ENCODE measurements around the gene SERINC4. TPM values are rescaled to one million over a fixed set of nuclear protein-coding genes. Genes with fewer than 3 reads are reported as not detected.

The SERINC4 gene
- total and polyA plus RNA-seq, 10 of the 15 experiments (the other 5 are each of a cell fraction or from before 2014, with no cell fraction given) = 0.06 to 0.96 (median 0.26) TPM; not detected in 1

DNA sequence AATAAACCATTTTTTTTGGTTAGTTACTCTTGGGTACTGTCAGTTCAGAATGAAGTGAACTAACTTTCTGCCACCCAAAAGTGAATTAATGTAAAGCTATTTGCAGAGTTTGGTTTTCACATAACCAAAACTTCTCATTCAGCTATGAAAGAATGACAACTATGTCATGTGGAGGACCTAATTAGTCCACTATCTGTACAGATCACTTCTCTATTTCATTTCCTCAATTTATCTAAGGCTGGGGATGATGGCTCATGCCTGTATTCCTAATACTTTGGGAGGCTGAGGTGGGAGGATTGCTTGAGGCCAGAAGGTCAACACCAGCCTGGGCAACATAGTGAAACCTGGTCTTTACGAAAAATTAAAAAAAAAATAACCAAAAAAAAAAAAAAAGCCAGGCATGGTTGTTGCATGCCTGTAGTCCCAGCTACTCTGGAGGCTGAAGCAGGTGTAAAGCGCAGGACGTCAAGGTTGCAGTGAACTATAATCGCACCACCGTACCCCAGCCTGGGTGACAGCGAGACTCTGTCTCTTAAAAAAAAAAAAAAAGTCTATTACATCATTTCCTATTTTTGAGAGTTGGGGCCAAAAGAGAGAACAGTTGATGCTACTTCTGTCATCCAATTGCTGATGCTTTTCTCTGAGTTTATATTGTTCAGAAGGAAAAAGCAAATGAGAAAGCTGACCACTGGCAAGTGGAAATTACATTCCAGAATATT, 9.1 kb upstream of the SERINC4 start (continued):
- TF ChIP-seq PAX8 (IDR thresholded peaks at IDR 0.05) (no peak), NFYA (IDR thresholded peaks at IDR 0.05; ENCODE audit: borderline replicate concordance, low read depth, low read length) (no peak), KLF5 (IDR thresholded peaks at IDR 0.05; ENCODE audit: partially characterized antibody) (no peak), TCF7 (IDR thresholded peaks at IDR 0.05; ENCODE audit: borderline replicate concordance) (no peak), SUPT20H (IDR thresholded peaks at IDR 0.05; ENCODE audit: borderline replicate concordance, control insufficient read depth, low read depth, low read length) (no peak), STAT1 (conservative IDR thresholded peaks at IDR 0.05) (no peak), TAF1 (IDR thresholded peaks at IDR 0.05; ENCODE audit: borderline replicate concordance, low read depth, low read length) (no peak), CBX3 (IDR thresholded peaks at IDR 0.05; ENCODE audit: borderline replicate concordance, low read depth) (no peak), SREBF2 (IDR thresholded peaks at IDR 0.05; ENCODE audit: low read length) (no peak), FOS (IDR thresholded peaks at IDR 0.05; ENCODE audit: borderline replicate concordance, extremely low read depth, insufficient read length) (no peak)
- TF ChIP-seq, protein P1, sequence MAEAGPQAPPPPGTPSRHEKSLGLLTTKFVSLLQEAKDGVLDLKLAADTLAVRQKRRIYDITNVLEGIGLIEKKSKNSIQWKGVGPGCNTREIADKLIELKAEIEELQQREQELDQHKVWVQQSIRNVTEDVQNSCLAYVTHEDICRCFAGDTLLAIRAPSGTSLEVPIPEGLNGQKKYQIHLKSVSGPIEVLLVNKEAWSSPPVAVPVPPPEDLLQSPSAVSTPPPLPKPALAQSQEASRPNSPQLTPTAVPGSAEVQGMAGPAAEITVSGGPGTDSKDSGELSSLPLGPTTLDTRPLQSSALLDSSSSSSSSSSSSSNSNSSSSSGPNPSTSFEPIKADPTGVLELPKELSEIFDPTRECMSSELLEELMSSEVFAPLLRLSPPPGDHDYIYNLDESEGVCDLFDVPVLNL (IDR thresholded peaks at IDR 0.05; ENCODE audit: low read depth, low read length) = no peak
- TF ChIP-seq, protein P2, sequence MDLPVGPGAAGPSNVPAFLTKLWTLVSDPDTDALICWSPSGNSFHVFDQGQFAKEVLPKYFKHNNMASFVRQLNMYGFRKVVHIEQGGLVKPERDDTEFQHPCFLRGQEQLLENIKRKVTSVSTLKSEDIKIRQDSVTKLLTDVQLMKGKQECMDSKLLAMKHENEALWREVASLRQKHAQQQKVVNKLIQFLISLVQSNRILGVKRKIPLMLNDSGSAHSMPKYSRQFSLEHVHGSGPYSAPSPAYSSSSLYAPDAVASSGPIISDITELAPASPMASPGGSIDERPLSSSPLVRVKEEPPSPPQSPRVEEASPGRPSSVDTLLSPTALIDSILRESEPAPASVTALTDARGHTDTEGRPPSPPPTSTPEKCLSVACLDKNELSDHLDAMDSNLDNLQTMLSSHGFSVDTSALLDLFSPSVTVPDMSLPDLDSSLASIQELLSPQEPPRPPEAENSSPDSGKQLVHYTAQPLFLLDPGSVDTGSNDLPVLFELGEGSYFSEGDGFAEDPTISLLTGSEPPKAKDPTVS (IDR thresholded peaks at IDR 0.05; ENCODE audit: low read depth, low read length) = no peak
- TF ChIP-seq, protein P3, sequence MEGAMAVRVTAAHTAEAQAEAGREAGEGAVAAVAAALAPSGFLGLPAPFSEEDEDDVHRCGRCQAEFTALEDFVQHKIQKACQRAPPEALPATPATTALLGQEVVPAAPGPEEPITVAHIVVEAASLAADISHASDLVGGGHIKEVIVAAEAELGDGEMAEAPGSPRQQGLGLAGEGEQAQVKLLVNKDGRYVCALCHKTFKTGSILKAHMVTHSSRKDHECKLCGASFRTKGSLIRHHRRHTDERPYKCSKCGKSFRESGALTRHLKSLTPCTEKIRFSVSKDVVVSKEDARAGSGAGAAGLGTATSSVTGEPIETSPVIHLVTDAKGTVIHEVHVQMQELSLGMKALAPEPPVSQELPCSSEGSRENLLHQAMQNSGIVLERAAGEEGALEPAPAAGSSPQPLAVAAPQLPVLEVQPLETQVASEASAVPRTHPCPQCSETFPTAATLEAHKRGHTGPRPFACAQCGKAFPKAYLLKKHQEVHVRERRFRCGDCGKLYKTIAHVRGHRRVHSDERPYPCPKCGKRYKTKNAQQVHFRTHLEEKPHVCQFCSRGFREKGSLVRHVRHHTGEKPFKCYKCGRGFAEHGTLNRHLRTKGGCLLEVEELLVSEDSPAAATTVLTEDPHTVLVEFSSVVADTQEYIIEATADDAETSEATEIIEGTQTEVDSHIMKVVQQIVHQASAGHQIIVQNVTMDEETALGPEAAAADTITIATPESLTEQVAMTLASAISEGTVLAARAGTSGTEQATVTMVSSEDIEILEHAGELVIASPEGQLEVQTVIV (IDR thresholded peaks at IDR 0.05; ENCODE audit: borderline replicate concordance, partially characterized antibody) = no peak
- TF ChIP-seq, protein P4, sequence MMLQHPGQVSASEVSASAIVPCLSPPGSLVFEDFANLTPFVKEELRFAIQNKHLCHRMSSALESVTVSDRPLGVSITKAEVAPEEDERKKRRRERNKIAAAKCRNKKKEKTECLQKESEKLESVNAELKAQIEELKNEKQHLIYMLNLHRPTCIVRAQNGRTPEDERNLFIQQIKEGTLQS (IDR thresholded peaks at IDR 0.05; ENCODE audit: borderline replicate concordance, extremely low read depth, low read depth, low read length) = no peak
- TF ChIP-seq, protein P5, sequence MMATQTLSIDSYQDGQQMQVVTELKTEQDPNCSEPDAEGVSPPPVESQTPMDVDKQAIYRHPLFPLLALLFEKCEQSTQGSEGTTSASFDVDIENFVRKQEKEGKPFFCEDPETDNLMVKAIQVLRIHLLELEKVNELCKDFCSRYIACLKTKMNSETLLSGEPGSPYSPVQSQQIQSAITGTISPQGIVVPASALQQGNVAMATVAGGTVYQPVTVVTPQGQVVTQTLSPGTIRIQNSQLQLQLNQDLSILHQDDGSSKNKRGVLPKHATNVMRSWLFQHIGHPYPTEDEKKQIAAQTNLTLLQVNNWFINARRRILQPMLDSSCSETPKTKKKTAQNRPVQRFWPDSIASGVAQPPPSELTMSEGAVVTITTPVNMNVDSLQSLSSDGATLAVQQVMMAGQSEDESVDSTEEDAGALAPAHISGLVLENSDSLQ (IDR thresholded peaks at IDR 0.05) = peak; percentile 58
- TF ChIP-seq, protein P6, sequence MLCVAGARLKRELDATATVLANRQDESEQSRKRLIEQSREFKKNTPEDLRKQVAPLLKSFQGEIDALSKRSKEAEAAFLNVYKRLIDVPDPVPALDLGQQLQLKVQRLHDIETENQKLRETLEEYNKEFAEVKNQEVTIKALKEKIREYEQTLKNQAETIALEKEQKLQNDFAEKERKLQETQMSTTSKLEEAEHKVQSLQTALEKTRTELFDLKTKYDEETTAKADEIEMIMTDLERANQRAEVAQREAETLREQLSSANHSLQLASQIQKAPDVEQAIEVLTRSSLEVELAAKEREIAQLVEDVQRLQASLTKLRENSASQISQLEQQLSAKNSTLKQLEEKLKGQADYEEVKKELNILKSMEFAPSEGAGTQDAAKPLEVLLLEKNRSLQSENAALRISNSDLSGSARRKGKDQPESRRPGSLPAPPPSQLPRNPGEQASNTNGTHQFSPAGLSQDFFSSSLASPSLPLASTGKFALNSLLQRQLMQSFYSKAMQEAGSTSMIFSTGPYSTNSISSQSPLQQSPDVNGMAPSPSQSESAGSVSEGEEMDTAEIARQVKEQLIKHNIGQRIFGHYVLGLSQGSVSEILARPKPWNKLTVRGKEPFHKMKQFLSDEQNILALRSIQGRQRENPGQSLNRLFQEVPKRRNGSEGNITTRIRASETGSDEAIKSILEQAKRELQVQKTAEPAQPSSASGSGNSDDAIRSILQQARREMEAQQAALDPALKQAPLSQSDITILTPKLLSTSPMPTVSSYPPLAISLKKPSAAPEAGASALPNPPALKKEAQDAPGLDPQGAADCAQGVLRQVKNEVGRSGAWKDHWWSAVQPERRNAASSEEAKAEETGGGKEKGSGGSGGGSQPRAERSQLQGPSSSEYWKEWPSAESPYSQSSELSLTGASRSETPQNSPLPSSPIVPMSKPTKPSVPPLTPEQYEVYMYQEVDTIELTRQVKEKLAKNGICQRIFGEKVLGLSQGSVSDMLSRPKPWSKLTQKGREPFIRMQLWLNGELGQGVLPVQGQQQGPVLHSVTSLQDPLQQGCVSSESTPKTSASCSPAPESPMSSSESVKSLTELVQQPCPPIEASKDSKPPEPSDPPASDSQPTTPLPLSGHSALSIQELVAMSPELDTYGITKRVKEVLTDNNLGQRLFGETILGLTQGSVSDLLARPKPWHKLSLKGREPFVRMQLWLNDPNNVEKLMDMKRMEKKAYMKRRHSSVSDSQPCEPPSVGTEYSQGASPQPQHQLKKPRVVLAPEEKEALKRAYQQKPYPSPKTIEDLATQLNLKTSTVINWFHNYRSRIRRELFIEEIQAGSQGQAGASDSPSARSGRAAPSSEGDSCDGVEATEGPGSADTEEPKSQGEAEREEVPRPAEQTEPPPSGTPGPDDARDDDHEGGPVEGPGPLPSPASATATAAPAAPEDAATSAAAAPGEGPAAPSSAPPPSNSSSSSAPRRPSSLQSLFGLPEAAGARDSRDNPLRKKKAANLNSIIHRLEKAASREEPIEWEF (IDR thresholded peaks at IDR 0.05; ENCODE audit: insufficient replicate concordance, low read depth, low read length) = no peak
